Measurements from ENCODE around the gene SARS1. TPM values are rescaled to one million over a fixed set of nuclear protein-coding genes. Genes with fewer than 3 reads are reported as not detected.

The SARS1 gene
- total RNA-seq, 4 donors from 2014 or later: 83.2 to 158 (median 102) TPM

DNA sequence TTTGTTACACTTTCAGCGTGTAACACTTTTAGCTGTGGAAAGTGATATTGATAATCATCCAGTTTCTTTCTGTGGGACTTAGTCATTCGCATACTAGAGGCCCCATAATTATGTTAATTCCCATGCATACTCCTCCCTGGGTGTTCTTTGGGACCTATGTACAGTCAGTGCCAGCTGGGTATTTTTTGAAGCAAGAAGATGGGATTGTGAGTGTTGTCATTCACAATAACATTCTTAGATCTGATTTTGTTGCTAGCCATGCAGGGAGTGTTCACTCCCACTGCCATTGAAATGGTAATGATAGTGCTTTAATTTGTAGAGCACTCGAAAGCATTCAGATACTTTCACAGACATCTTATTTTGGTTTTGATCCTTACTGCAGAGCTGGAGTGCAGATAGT is 11.6 kb downstream of the SARS1 start:
- no peak for TF ChIP-seq POLR2A (IDR thresholded peaks at IDR 0.05)
- TF ChIP-seq, protein P1, sequence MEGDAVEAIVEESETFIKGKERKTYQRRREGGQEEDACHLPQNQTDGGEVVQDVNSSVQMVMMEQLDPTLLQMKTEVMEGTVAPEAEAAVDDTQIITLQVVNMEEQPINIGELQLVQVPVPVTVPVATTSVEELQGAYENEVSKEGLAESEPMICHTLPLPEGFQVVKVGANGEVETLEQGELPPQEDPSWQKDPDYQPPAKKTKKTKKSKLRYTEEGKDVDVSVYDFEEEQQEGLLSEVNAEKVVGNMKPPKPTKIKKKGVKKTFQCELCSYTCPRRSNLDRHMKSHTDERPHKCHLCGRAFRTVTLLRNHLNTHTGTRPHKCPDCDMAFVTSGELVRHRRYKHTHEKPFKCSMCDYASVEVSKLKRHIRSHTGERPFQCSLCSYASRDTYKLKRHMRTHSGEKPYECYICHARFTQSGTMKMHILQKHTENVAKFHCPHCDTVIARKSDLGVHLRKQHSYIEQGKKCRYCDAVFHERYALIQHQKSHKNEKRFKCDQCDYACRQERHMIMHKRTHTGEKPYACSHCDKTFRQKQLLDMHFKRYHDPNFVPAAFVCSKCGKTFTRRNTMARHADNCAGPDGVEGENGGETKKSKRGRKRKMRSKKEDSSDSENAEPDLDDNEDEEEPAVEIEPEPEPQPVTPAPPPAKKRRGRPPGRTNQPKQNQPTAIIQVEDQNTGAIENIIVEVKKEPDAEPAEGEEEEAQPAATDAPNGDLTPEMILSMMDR (IDR thresholded peaks at IDR 0.05): no peak
- no peaks in the 10 kb centered on the region for H3K4me1 ChIP-seq
- no peak overlapping the region for H3K27ac ChIP-seq
- no peaks in the 10 kb centered on the region for H3K27me3 ChIP-seq
- H3K4me3 ChIP-seq: no peak overlapping the region
- H3K9me3 ChIP-seq: no peaks in the 10 kb centered on the region
- no peak for DNase-seq
- H3K36me3 ChIP-seq: peaks cover 0 to 50% (median 0%) of the 10 kb centered on the region in 3 donors

DNA sequence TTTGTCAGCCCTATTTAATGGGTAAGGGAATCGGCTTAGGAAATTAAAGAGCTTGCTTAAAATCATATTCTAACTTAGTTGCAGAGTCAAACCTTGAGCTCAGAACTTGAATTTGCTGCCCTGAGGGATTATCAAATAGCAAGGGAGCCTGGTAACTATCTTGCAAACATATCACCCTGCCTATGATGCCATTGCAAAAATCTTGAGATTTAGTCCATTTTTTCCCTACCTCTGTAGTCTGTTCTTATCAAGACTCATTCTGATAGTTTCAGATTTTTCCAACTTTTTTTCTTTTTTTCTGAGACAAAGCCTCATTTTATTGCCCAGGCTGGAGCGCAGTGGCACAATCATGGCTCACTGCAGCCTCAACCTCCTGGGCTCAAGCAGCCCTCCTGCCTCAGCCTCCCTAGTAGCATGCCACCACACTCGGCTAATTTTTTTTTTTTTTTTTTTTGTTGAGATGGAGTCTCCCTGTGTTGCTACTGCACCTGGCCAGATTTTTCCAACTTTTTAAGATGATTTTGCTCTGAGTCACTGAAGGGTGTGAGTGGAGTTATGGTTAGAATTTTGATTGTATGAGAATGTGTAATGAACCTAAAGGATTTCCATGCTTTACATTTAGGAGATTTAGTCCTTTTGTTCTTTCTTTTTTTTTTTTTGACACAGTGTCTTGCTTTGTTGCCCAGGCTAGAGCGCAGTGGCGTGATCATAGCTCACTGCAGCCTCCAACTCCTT is 12.2 kb downstream of the SARS1 start:
- peak in 1 of 3 donors; percentile 8 for DNase-seq
- TF ChIP-seq, protein P1 (IDR thresholded peaks at IDR 0.05): no peak
- no peak for TF ChIP-seq POLR2A (IDR thresholded peaks at IDR 0.05)
- Histone ChIP-seq H3K4me3 (no peak overlapping the region), H3K36me3 (peaks cover 0 to 56% (median 0%) of the 10 kb centered on the region in 3 donors), H3K27ac (no peak overlapping the region), H3K27me3 (no peaks in the 10 kb centered on the region), H3K9me3 (no peaks in the 10 kb centered on the region), H3K4me1 (no peaks in the 10 kb centered on the region)

DNA sequence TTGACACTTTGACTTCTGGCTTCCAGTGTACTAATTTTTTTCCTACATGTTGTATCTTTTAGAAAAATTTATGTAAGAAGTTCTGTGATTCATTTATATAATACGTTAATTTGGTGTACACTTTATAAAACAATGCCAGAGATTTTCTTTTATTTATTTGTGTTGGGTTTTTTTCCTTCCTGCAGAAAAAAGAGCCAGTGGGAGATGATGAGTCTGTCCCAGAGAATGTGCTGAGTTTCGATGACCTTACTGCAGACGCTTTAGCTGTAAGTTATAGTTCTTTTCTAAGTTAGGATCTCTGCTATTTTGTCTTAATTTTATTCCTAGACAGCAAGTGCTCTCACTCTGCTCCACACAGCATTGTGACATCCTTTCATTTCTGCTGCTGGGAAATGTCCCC is 14.4 kb downstream of the SARS1 start:
- Histone ChIP-seq H3K36me3 (peaks cover 0 to 74% (median 0%) of the 10 kb centered on the region in 3 donors), H3K27me3 (no peaks in the 10 kb centered on the region), H3K27ac (no peak overlapping the region), H3K4me3 (no peak overlapping the region), H3K4me1 (no peaks in the 10 kb centered on the region), H3K9me3 (no peaks in the 10 kb centered on the region)
- TF ChIP-seq, protein P1 (IDR thresholded peaks at IDR 0.05): no peak
- TF ChIP-seq POLR2A (IDR thresholded peaks at IDR 0.05): no peak
- DNase-seq: no peak

DNA sequence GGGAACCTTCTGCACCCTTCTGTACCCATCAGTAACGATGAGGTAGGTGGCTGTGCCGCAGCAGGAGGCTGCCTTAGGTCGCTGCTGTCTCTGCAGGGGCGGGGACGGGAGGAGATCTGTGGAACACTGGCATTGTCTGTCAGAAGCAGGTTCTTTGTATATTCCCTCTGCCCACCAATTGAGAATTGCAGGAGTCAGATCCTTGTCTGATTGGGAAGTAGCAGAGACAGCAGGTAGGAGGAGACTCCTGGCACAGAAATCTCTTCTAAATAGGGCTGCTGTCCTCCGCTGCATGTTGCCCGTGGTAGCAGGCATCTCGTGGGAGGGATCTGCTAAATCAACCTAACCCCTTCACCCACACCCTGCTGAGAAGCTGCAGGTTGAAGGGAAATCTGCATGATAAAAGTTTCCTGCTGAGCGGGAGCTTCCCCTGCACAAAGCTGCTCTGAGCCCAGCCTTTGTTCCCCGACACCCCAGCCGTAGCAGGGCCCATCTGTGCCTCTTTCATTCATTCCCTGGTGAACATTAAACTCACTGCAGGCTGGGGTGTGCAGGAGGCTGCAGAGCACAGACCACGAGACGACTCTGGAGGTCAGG is 15.9 kb downstream of the SARS1 start:
- Histone ChIP-seq H3K27me3 (no peaks in the 10 kb centered on the region), H3K9me3 (no peaks in the 10 kb centered on the region), H3K36me3 (peaks cover 0 to 79% (median 0%) of the 10 kb centered on the region in 3 donors), H3K27ac (no peak overlapping the region), H3K4me3 (no peak overlapping the region), H3K4me1 (no peaks in the 10 kb centered on the region)
- TF ChIP-seq, protein P1 (IDR thresholded peaks at IDR 0.05): no peak
- no peak for DNase-seq

DNA sequence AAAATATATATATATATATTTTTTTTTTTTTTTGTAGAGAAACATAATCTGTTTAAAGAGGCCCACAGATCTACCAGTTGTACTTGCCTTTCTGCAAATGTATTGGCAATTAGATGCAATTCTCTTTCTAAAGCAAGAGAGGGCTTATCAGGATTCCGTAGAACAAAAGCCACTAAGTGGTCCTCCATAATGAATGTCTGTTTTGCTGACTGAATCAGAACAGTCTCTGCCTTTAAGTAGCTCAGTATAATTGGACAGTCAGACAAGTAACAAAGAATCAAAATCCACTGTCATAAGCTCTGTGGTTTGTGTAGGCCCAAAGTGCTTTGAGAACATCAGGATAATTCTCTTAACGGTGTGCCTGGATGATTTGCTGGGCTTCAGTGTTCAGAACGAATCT is 17.3 kb downstream of the SARS1 start:
- Histone ChIP-seq H3K36me3 (peaks cover 0 to 86% (median 0%) of the 10 kb centered on the region in 3 donors), H3K27me3 (no peaks in the 10 kb centered on the region), H3K27ac (no peak overlapping the region), H3K4me1 (no peaks in the 10 kb centered on the region), H3K4me3 (no peak overlapping the region), H3K9me3 (no peaks in the 10 kb centered on the region)
- no peak for TF ChIP-seq POLR2A (IDR thresholded peaks at IDR 0.05)
- TF ChIP-seq, protein P1 (IDR thresholded peaks at IDR 0.05): no peak
- DNase-seq: no peak

Measured in Peyer's patch (tissue), 4 donors.